ENCODE measurements around the gene EIF4E3.

Gene EIF4E3

DNA sequence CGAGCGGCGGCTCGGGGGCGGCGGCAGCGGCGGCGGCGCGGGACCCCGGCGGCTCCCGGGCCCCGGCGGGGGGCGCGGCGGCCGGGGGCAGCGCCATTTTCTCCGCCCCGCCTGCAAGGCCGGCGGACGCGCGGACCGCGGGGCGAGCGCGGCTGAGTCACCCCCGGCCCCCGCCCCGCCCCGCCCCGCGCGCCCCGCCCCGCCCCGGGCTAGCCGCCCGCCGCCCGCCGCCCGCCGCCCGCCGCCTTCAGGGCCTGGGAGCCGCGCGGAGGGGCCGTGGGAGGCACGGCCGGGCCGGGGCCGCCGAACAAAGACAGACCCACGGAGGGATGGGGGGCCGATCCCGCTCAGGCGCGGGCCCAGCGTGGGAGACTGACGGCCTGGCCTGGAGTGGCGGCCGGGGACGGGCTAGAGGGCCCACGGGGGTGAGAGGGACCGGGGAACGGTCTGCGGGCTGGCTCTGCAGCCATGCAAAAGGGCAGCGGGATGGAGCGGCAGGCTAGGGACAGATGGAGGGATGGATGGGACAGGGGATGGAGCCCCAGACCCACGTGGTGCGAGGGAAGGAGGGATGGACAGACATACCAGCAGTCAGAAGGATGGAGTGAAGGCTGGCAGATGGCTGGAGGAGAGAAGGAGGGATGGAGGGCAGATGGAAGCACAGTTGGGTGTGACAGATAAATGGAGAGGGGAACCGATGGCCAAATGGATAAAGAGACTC is at the start of gene EIF4E3:
EIF4E3 (minus strand) TSS at position 132 of the 721 bp plus-strand sequence; CDS start at position 97, 35 bp downstream.
- DNase-seq, result no peak

DNA sequence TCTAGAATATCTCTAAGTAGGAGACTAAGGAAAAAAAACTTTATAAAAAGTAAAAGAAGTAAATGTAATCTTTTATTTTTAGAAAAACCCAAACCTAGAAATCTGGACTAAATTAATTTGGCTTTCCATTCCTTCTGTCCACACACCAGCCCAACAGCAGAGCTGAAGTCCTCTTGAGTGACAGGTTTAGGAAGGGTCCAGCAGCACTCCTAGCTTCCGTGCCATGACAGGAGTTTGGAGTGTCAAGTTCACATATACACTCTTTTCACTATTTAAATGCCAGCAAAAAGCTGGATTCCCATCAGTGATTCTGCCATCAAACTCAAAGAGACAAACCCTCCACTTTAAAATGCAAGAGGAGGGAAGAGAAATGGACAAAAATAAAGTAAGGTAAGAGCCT is 46.7 kb upstream of the EIF4E3 start:
- DNase-seq, result no peak

DNA sequence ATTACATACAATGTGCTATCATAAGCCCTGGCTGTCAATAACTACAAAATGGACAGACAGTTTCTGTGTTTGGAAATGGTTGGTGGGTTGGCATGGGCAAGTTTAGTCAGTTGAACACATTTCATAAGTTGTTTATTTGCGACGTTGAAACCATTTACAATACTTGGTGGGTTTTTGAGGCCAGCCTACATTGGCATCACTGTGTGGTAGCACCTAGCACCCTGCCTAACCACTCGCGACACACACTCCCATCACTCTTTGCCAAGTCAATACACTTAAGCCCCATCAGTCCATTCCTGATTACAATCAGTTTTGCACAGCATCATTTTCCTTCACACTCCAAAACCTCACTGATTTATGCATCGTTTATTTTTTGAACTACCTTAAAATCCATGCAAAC is 45.9 kb upstream of the EIF4E3 start:
- DNase-seq, result no peak

DNA sequence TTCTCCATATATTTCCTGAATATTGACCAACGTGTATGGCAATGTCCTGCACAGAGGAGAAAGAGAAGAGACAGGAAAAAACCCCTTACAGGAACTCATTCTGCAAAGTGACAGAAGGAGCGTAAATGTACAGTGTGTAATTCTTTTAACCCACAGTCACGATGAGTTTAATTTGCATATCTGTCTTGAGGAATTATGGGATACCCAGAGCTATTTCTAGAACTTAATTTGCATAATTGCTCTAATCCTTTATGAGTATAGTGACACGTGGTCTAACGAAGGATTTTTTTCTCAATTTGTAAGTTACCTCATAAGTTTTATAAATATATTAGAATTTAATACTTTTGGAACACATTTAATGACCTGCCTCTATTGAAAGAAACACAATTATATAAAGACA is 38.2 kb upstream of the EIF4E3 start:
- DNase-seq, result no peak

DNA sequence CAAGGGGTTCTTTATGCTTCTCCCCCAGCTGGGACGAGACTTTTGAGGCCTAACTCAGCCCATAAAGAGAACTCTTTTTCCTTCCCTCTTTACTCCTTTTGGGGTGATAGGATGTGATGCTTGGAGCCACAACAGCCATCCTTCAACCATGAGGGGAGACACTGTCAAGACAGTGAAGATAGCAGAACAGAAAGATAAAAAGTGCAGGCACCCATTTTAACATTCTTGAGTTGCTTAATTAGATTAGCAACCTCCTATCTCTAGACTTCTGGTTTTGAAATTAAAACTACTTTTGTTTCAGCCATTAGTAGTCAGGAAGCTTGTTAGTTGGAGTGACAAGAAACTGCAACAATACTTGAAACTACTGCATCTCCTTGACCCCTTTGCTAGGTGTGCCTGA is 34.9 kb upstream of the EIF4E3 start:
- DNase-seq, result no peak

DNA sequence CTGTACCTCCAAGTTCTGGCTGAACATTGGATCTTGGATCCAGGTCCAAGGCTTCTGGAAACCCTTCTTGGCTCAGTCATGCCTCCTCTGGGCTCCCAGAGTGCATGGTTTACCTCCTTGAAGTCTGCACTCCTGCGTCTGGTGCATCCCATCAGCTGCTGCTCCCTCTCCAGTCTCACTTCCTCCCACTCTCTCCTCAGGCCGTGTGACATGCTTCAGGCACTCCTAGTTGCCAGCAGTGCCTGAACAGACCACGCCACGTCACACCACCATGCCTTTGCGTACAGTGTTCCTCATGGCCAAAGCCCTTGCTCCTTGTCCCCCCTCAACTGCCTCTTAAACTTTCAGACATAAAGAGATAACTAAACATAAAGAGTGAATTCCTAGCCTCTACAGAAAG is 34.2 kb upstream of the EIF4E3 start:
- DNase-seq, result no peak

DNA sequence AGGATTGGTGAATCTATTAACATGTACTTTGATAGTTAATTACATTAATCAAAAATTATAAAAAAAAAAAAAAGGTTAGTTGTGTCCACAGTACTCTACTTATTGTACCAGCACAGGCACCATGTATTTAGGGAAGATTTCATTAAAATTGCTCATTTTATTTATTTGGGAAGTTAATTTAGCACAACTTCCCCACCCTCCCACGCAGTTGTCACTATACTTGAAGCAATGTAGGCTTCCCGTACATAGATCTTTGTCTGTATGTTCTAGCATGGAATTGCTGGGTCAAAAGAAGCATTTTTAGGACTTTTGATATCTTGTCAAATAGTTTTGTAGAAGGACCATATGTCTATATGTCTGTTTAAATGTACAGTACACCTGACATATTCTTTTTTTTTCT is 32.9 kb upstream of the EIF4E3 start:
- no peak for DNase-seq

DNA sequence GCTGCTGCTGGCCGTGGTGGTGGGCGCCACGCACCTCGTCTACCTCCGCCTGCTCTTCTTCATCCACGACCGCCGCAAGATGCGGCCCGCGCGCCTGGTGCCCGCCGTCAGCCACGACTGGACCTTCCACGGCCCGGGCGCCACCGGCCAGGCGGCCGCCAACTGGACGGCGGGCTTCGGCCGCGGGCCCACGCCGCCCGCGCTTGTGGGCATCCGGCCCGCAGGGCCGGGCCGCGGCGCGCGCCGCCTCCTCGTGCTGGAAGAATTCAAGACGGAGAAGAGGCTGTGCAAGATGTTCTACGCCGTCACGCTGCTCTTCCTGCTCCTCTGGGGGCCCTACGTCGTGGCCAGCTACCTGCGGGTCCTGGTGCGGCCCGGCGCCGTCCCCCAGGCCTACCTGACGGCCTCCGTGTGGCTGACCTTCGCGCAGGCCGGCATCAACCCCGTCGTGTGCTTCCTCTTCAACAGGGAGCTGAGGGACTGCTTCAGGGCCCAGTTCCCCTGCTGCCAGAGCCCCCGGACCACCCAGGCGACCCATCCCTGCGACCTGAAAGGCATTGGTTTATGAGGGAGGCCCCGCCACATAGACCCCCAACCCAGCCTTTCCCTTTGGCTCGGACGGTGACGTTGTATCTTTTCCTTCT is 29.5 kb upstream of the EIF4E3 start:
- no peak for DNase-seq

DNA sequence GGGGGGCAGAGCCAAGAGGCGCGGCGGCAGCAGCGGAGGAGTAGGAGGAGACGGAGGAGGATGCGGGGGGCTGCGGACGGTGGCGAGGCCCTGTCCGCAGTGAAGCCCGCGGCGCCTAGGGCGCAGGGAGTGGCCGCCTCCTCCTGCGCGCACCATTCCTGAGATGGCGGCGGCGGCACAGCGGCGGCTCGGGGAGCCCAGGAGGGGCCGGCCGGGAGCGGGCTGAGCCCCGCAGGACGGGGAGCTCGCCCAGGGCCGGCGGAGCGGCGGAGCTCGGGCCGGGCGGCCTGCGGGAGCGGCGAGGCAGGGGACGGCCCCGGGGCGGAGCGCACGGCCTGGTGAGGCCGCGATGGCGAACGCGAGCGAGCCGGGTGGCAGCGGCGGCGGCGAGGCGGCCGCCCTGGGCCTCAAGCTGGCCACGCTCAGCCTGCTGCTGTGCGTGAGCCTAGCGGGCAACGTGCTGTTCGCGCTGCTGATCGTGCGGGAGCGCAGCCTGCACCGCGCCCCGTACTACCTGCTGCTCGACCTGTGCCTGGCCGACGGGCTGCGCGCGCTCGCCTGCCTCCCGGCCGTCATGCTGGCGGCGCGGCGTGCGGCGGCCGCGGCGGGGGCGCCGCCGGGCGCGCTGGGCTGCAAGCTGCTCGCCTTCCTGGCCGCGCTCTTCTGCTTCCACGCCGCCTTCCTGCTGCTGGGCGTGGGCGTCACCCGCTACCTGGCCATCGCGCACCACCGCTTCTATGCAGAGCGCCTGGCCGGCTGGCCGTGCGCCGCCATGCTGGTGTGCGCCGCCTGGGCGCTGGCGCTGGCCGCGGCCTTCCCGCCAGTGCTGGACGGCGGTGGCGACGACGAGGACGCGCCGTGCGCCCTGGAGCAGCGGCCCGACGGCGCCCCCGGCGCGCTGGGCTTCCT is 28.8 kb upstream of the EIF4E3 start, which contains the start of gene GPR27:
GPR27 (plus strand) TSS at position 155 of the 909 bp plus-strand sequence; CDS start at position 350, 195 bp downstream.
- DNase-seq, result no peak

DNA sequence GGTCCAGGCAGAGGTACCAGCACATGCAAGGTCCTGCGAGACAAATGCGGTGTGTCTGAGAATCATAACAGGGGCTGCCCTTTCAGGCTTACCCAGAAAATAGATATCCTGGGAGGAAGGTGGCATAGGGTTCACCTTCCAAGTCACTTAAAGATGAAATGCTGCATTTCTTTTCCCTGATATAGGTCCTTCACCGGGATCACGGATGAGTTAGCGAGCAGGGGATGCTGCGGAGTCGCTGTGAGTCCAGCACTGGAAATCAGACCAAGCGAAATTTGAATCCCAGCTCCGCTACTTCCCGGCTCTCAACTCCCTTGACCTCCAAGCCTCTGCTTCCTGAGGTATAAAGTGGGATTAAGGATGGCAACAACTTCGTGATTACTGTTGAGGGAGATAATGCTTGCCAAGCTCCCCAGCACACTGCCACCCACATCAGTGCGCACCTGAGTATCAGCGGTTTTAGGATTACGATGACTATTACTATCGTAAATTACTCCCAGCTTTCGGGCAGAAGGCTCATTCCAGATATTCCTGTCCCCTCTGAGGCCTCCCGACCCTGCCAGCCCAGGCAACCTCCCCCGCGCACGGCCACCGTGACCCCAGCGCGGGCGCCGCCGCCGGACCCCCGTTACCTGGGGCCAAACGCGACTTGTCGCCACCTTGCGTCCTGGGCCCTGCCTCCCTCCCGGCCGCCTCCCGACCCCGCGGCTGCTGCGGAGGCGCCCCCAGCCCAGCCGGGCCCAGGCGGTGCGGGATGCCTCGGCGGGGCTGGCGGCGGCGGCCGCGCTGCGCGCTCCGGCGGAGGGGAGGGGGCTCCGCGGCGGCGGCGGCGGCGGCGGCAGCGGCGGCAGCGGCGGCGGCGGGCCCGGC is 27.9 kb upstream of the EIF4E3 start:
- no peak for DNase-seq

DNA sequence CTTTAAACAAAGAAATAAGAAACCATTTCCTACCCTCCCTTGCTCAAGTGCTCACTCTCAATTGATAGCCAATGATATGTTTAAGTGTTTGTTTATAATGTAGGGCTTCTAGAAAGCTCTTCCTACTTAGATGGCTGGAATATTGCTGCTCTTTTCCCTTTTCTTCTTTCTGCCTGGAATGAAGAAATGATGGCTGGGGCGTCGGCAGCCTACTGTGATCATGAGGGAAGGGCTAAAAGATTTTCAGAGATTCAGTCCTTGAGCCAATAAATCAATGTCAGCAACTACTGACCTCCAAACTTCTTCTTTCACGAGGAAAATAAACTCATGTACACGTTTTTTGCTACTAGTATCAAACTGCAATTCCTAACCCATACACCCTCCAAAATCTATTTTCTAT is 26.4 kb upstream of the EIF4E3 start:
- no peak for DNase-seq

DNA sequence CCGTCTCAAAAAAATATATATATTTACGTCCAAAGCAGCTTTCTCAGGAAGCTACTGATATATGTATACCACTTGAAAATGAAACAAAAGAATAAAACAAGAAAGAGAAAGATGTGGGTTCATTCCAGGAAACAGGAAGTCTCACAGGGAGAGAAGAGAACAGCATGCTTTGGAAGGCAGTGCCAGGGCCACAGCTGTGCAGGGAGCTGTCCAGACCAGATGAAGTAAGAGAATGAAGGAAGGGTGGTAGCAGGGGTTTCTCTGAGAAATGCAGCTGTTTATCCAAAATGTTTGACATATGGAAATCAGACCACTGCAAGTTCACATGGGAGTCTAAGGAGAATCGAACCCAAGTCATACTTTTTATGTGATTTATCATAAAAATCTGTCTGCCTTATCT is 19.5 kb upstream of the EIF4E3 start:
- DNase-seq, result no peak

DNA sequence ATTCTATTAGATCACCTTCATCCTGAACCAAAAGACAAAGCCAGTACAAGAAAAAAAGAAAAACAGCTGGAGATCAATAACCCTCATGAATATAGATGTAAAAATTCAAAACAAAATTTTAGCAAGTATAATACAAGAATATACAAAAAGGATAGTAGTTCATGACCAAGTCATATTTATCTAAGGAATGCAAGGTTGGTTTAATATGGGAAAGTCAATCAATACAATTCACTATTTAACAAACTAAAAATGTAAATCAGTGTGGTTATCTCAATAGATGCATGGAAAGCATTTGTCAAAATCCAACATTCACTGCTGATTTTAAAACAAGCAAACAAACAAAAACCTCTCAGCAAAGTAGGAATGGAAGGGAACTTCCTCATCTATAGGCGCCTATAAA is 17.4 kb upstream of the EIF4E3 start:
- DNase-seq, result no peak

DNA sequence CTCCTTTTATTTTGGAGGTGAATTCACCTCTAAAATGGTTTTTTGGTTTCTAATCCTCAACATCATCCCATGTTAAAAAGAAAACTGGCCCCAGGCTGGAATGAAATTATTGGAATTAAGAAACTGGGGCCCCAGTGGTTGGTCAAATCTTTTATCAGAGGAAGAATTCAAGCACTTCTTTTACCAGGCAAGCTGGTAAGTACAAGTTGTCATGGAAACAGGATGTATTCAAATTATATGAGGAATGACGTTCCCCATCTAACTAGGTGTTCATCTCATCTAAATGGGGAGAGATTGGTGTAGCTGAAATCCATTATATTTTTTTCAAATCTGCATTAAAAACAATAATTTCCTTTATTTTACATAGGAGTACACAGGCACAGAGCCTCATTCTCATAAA is 9.7 kb upstream of the EIF4E3 start:
- no peak for DNase-seq

DNA sequence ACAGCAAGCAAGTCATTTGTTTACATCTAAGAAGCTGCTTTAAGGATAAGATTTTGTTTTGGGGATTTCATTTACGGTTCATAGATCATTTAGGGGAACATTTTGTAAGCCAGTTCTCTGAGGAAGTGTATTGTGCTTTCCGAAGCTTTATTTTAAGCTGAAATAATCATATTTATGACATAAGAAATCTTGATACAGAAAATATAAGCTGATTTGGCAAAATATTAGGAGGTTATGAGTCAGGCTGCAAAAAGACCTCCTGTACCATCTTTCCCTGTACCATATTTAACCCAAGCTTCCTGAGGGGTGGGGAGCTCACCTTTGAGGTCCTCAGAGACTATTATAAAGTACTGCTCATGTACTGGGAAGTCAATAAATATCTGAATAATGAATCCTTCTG is 8.1 kb upstream of the EIF4E3 start:
- DNase-seq, result no peak

DNA sequence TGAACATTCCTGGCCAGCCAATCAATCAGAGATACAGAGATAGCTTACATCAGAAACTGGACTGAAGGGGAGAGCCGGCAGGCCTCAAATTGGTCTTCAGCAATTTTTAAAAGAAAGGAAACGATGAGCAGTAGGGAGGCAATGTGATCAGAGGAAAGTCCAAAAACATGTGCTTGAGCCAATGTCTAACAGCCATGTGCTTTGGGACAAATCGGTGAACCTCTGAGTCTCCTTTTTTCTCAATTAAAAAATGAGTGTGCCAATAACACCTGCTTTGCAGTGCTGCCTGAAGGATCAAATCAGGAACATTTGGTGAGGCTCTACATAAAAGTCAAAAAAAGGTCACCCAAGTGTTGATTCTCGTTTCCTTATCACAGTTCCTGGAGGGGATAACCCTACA is 7.4 kb upstream of the EIF4E3 start:
- DNase-seq, result no peak

DNA sequence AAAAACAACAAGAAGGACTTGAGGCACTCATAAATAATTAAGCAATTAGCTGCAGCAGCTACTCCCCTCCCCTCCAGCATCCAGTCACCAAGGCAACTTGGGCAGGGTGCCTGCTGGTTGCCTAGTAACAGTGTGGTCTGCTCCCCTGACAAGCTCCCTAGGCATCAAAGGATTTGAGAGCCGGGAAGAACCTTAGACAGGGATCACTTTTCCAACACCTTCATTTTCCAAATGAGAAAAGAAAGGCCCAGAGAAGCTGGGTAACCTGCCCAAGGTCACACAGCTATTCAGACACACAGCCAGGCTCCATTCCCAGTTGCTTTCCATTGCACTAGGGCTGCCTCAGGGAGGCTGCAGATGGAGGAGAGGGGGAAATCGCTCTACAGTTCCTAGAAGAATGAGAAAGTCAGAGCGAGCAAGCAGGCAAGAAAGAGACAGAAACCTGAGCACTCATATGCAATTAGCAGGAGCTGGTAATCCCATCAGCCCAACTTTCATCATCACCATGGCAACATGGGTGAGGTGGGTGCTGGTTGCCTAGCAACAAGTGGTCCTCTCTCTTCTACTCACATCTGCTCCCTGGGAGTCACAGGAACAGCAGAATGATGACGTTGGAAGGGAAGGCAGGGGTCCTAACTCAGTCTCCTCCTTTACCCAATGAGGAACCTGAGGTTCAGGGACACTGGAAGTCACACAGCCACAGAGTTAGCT is 3.6 kb upstream of the EIF4E3 start:
- DNase-seq, result no peak

DNA sequence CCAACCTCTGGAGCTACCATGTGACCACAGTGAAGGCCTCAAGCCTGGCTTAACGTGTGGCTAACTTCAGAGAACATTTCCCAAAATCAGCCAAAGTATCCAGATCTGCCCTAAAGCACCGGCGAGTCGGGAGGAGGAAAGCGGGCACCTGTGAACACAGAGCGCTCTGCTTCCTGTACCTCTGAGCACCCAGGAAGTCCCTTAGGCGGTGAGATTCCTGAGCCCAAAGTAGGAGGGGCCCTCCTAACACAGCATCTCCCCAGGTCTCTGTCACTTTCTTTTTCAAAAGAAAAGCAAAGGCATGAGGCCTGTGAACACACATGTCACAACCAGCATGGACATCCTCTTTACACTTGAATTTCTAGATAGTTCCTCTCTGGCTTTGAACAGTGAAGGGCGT is 944 bp upstream of the EIF4E3 start:
- DNase-seq, result no peak

DNA sequence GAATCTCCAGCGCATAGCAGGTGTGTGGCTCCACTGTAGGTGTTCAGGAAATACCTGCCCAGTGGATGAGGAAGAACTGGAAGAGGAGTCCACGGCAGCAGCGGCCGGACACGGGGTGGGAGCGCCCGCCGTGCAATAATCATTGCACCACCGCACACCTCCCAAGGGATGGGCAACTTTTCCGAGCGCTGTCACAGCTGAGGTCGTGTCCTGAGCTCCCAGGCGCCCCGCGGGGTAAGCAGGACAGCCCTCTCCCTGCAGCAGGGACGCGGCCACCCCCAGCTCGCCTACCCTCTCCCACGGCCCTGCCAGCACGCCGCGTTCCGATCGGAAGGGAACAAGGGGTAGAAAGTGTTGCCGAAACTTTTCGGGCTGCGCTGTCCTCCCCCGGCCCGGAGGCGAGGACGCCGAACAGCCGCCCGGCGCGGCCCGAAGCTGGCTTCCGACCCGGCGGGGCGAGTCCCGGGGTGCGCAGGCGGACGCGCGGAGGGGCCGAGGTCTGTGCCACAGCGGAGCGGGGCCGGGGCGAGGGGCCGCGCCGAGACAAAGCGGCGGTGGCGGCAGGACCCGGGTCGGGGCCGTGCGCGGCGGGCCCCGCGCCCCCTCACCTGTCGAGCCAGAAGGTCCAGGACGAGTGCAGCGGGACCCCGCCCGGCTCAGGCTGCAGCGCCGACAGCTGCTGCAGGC is 475 bp downstream of the EIF4E3 start:
- no peak for DNase-seq

DNA sequence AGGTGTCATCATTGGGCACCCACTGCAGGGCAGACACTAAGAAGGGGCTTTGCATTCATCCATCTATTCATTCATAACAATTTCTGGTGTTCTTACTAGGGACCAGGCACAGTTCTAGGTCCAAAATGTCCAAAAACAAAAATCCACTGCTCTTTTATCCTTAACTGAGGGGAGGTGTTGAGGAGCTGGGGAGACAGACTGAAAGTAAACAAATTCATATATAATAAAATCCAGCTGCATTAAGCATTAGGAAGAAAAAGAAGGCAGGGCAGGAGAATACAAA is 1.1 kb downstream of the EIF4E3 start:
- no peak for DNase-seq

DNA sequence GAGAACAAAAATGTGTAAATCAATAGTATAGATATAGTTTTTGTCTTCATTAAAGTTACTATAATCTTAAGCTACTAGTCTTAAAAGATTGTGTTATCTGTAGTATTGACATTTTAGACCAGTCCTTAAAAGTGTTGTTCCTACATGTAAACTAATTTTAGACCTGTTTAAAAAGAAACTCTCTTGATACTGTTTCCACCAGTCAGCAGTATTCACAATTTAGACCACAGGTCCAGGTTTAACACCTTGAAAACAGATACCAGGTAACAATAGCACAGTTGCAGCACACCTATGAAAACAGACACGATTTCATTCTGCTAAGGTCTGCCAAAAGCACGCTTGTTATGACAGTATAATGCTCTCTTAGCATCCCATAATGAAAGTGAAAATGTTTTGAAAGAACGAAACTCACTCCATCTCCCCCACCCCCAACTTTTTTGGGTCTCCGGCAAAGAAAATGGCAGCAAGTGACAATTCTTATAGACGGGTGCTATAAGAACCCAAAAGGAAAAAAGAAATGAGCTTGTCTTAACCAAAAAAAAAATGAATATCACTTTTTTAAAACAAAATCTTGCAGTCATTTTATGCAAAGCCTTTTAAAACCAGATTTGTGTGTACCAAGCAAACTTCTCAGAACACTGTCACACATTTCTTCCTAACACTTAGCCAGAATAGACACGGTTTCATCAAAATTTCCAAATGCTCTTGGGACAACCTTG is 1.6 kb downstream of the EIF4E3 start:
- no peak for DNase-seq
